ENCODE results near the gene GALNT14.

The GALNT14 gene

GRCh38 chr2:31054842-31055388 is 83.3 kb downstream of the GALNT14 start:
- no peak for DNase-seq (ENCODE audit: low spot score)

DNA sequence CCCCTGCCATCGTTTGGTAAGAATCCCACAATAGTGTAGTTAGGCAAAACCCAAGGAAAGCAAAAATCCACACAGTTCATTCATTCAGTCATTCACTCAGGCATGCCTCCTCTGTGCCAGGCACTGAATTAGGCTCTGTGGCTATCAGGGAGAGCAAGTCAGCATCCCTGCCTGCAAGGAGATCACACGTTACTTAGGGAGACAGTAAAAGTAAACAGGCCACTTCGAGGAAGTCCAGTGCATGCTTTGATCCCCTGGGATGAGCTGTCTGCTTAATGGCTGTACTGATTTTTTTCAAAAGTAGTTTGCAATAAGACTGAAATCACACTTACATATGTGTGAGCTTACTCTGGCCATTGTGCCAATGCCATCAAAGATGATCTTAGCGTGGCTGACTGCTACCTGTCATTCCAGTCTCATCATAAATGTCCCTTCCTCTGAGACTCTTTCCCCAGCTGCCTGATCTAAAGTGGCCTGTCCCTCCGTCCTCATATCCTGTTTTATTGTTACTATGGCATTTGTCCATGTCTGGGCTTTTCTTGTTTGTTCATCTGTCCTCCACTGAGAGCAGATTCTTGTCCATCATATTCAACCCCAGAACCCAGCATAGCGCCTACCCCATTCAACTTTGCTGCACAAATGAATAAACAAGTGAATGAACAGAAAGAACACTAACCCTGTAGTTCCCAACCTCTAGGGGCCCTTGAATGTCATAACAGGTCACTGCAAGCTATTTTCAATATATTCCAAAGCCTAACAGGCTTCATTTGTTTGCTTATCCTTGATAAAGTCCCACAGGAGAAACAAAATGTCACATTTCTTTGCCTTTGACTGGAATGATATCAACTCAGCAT is 84.1 kb downstream of the GALNT14 start:
- no peak for DNase-seq (ENCODE audit: low spot score)

GRCh38 chr2:31052284-31052683 is 86.0 kb downstream of the GALNT14 start:
- no peak for DNase-seq (ENCODE audit: low spot score)

GRCh38 chr2:31051258-31052140 is 86.7 kb downstream of the GALNT14 start:
- no peak for DNase-seq (ENCODE audit: low spot score)

DNA sequence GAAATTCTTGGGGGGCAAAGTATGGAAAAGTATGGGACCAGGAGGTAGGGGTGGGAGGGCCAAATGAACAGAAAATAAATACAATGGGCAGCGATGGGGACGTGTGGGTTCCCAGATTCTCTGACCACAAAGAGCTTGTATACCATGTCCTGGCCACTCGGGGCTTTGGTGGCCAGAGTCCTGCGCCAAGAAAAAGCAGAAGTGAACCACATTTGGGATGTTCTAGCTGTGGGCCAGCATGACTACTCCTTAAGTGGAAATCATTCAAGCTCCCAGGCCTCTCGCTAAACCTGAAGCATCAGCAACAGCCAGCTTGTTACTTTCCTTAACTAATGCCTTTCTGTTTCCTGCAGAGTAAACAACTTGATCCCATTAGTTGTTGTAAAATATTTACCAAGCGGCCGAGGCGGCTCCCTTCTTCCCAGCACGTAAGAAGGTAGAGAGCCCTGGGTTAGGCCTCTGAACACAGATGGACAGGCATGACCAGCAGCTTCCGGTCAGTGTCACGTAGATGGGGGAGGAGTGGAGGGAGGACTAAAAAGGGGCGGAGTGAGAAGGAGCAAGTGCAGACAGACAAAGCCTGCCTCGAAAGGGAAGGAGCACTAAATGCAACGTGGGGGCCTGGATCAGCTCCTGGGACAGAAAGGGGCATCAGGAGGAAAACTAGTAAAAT is 88.2 kb downstream of the GALNT14 start:
- no peak for DNase-seq (ENCODE audit: low spot score)

DNA sequence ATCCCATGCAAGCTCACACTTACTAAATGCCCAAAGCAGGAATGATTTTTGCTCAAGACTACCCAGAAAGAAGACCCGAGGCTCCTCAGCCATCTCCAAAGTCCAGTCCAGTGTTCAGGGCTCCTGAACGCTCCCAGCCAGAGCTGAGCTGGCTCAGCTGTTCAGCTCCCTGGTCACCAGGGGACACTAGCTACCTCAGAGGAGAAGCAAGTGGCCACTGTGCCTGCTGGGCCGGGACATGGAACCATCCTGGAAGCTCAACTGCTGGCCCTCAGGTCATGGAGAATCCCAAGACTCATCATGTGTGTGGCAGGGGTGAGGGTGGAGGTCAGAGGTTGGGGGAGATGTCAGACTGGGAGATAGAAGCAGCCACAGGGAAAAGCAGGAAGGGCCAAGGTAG is 89.0 kb downstream of the GALNT14 start:
- no peak for DNase-seq (ENCODE audit: low spot score)

- DNase-seq (ENCODE audit: low spot score) = no peak
Observed at GRCh38 chr2:31047599-31047998, 90.6 kb downstream of the GALNT14 start.

GRCh38 chr2:31038385-31038784 is 99.9 kb downstream of the GALNT14 start:
- no peak for DNase-seq (ENCODE audit: low spot score)

- DNase-seq (ENCODE audit: low spot score) = no peak
Observed at GRCh38 chr2:31037058-31037457, 101.2 kb downstream of the GALNT14 start.

DNA sequence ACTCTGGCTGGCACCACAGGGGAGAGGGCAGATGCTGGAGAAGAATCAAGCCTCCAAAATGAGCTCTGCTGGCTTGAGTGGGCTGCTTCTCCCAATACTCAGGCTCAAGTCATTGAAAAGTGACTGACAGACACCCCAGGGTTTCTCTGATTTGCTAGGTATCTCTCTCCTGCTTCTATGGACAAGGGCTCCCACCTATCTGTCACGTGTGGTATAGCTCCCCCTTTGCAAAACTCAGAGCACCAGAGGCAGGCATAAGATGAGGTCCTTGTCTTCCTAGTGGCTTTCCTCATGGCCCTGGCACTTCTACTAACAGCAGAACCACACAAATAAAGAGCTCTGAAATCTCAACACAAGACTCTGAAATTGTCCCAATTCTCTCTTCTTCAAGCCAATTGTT is 105.2 kb downstream of the GALNT14 start:
- no peak for DNase-seq (ENCODE audit: low spot score)

- DNase-seq (ENCODE audit: low spot score) = no peak
Observed at GRCh38 chr2:31032475-31032874, 105.8 kb downstream of the GALNT14 start.

- no peak for DNase-seq (ENCODE audit: low spot score)
Observed at GRCh38 chr2:31031132-31031706, 107.0 kb downstream of the GALNT14 start.

- no peak for DNase-seq (ENCODE audit: low spot score)
Observed at GRCh38 chr2:31028417-31028816, 109.8 kb downstream of the GALNT14 start.

- no peak for DNase-seq (ENCODE audit: low spot score)
Observed at GRCh38 chr2:31027549-31027948, 110.7 kb downstream of the GALNT14 start.

- DNase-seq (ENCODE audit: low spot score) = no peak
Observed at GRCh38 chr2:31023541-31023940, 114.7 kb downstream of the GALNT14 start.

- DNase-seq (ENCODE audit: low spot score) = no peak
Observed at GRCh38 chr2:31020713-31021112, 117.5 kb downstream of the GALNT14 start.

DNA sequence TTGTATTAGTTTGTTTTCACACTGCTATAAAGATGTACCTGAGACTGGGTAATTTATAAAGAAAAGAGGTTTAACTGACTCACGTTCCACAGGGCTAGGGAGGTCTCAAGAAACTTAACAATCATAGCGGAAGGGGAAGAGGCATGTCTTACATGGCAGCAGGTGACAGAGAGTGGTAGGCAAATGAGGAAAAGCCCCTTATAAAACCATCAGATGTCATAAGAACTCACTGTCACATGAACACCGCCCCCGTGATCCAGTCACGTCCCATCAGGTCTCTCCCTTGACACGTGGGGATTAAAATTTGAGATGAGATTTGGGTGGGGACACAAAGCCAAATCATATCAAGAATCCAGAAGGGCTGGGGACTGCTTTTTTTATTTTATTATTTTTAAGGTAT is 120.0 kb downstream of the GALNT14 start:
- no peak for DNase-seq (ENCODE audit: low spot score)

GRCh38 chr2:31016648-31017047 is 121.6 kb downstream of the GALNT14 start:
- DNase-seq (ENCODE audit: low spot score) = no peak

DNA sequence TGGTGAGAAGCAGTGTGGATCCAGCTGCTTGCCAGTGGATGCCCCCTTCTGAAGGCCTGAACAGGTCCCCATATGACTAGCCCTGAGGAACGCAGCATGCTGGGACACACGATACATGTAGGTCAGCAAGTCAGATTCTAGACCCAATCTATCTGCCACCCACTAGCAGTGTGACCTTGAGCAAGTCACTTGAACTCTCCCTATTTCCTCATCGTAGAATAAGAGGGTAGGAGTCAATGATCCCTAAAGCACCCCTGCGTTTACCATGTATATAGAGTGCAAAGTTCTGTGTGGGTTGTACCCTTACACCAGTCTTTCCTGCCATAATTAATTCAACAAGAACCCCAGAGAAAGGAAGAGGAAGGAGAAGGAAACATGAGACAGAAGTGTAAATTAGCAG is 123.7 kb downstream of the GALNT14 start:
- DNase-seq (ENCODE audit: low spot score) = no peak

DNA sequence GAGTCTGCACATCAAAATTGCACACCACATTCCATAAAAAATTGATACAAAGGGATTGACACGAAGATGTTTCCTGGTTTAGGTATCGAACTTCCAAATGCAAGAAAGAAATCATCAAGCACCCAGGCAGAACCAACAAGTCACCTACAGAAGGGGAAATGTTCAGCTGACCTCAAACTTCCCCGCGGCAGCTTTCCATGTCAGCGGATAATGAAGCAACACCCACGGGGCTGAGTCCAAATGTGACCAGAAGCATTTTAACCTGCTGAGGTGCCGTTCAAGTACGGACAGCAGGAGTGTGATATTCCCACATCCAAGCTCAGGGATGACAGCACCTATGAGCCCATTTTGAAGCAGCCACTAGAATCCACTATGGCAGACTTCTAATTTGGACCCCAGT is 124.9 kb downstream of the GALNT14 start:
- DNase-seq (ENCODE audit: low spot score) = no peak

GRCh38 chr2:31012406-31012805 is 125.8 kb downstream of the GALNT14 start:
- DNase-seq (ENCODE audit: low spot score) = no peak

DNA sequence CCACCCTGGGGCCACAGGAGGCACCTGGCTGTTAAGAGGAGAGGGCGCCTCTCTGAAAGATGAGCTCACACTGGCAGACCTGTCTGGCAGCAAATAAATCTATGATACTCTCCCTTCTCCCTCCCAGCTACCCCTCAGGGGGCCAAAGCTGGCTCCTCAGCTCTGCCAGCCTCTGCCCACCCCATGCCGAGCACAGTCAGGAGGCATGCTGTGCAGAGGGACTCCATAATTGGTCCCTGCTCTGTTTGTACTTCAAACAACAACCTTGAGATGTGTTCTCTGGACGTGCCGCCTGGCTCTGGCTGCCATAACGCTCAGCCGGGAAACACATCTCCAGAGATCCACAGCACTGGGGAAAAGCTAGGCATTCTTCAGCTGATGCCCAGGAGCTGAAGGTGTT is 126.7 kb downstream of the GALNT14 start:
- DNase-seq (ENCODE audit: low spot score) = no peak

Measured in cerebellar cortex (tissue), 1 donor.